ENCODE results near the gene MRI1. TPM values are rescaled to one million over a fixed set of nuclear protein-coding genes. Genes with fewer than 3 reads are reported as not detected.
A peak's percentile ranks its signal among the peaks of the same experiment; 100 is the strongest.

The MRI1 gene
- total RNA-seq, 4 donors from 2014 or later = 53.0 to 90.4 (median 70.6) TPM

DNA sequence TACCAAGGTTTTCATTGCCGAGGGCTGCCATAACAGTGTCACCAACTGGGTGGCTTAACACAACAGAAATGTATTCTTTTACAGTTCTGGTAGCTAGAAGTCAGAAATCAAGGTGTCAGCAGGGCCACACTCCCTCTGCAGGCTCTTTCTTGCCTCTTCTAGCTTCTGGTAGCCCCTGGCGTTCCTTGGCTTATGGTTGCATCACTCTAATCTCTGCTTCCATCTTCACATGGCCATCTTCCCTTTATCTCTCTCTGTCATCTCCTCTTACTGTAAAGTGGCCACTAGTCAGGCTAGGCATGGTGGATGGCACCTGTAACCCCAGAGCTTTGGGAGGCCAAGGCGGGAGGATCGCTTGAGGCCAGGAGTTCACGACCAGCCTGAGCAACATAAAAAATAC, 38.0 kb upstream of the MRI1 start:
- H3K9me3 ChIP-seq = no peaks in the 10 kb centered on the region
- intact Hi-C loops (cut with DNase I) = no loop called here
- peaks cover 0 to 7% of the 10 kb centered on the region in 2 donors for H3K4me1 ChIP-seq
- H3K27me3 ChIP-seq = no peaks in the 10 kb centered on the region
- TF ChIP-seq, protein P1, sequence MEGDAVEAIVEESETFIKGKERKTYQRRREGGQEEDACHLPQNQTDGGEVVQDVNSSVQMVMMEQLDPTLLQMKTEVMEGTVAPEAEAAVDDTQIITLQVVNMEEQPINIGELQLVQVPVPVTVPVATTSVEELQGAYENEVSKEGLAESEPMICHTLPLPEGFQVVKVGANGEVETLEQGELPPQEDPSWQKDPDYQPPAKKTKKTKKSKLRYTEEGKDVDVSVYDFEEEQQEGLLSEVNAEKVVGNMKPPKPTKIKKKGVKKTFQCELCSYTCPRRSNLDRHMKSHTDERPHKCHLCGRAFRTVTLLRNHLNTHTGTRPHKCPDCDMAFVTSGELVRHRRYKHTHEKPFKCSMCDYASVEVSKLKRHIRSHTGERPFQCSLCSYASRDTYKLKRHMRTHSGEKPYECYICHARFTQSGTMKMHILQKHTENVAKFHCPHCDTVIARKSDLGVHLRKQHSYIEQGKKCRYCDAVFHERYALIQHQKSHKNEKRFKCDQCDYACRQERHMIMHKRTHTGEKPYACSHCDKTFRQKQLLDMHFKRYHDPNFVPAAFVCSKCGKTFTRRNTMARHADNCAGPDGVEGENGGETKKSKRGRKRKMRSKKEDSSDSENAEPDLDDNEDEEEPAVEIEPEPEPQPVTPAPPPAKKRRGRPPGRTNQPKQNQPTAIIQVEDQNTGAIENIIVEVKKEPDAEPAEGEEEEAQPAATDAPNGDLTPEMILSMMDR (IDR thresholded peaks at IDR 0.05) = no peak
- TF ChIP-seq POLR2A (IDR thresholded peaks at IDR 0.05) = no peak
- H3K4me3 ChIP-seq (replicated peaks in 1 of 3) = no peak overlapping the region
- WGBS, 2 donors = 92 to 96% methylated on average over 5 of the region's 5 CpGs
- no peaks in the 10 kb centered on the region for H3K36me3 ChIP-seq
- no peak overlapping the region for H3K27ac ChIP-seq
- no peak for DNase-seq

DNA sequence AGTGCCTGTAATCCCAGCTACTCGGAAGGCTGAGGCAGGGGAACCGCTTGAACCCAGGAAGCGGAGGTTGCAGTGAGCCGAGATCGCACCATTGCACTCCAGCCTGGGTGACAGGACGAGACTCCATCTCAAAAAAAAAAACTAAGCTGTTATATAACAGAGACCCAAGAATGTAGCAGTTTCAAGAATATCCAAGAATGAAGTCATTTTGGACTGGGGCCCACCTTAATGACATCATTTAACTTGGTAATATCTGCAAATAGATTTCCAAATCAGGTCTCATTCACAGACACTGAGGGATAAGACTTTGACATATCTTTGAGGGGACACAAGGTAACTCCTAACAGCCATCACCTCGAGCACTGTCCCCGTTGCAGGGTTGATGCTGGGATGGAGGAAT, 36.5 kb upstream of the MRI1 start:
- no peak for TF ChIP-seq POLR2A (IDR thresholded peaks at IDR 0.05)
- TF ChIP-seq, protein P1 (IDR thresholded peaks at IDR 0.05) = no peak
- Histone ChIP-seq H3K9me3 (no peaks in the 10 kb centered on the region), H3K4me3 (replicated peaks in 1 of 3) (no peak overlapping the region), H3K27me3 (no peaks in the 10 kb centered on the region), H3K4me1 (peaks cover 7 to 13% of the 10 kb centered on the region in 2 donors), H3K27ac (no peak overlapping the region), H3K36me3 (no peaks in the 10 kb centered on the region)
- DNase-seq = no peak
- intact Hi-C loops (cut with DNase I) = no loop called here
- 72 to 77% methylated on average over 8 of the region's 8 CpGs for WGBS, 2 donors

DNA sequence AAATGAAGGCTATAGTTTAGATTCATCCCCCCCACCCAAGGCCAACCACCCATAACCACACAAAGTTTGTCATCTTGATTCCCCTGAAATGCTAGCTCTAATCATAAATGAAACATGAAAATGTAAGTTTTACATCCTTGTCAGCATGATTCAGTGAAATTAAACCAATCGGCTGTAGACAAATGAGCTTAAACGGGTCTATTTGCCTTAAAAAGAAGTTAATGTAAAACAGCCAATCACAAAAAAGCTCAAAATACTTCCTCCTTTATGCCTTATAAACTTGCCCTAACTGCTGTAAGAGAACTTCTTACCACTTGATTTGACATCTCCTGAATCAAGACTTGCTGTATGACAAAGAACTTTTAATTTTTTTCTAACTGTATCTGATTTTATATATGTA, 34.5 kb upstream of the MRI1 start:
- Histone ChIP-seq H3K4me1 (peaks cover 7 to 13% of the 10 kb centered on the region in 2 donors), H3K4me3 (replicated peaks in 1 of 3) (no peak overlapping the region), H3K9me3 (no peaks in the 10 kb centered on the region), H3K27ac (no peak overlapping the region), H3K36me3 (no peaks in the 10 kb centered on the region), H3K27me3 (no peaks in the 10 kb centered on the region)
- no peak for TF ChIP-seq POLR2A (IDR thresholded peaks at IDR 0.05)
- TF ChIP-seq, protein P1 (IDR thresholded peaks at IDR 0.05) = no peak
- 63 to 78% methylated on average over 2 of the region's 2 CpGs for WGBS, 2 donors
- intact Hi-C loops (cut with DNase I) = no loop called here
- DNase-seq = no peak

DNA sequence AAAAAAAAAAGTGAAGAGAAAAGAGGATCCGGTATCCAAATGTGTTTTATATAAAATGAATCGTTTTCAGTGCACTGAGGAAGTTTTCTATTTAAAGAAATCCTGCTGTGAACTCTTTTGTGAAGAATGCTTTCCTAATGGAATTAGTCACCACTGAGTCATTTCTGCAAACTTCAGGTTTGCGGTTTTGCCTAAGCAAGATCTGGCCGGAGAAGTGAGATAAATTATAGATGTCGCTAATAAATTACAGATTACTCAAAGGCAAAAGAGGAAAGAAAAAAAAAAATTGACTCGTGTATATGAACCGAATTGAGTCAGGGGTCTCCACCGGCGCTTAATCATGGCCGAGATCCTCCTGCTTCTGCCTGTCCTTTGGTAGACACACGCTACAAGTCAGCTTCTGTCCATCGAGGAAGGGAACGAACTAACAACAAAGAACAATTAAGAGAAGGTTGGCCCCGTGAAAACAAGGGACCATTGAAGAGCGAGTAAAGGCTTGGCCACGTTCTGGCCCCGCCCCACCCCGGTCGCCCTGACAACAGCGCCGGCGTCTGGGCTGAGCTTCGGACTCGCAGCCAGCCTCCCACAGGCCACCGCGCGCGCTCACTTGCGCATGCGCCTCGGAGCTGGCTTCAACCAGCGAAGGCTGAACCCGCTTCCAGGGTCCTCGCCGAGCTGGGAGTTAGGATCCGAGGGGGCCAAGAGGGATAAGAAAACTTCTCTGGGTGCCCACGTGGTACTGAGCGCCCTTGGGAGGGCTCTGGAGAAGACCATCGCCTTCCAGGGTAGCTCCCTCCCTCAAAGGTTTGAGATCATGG, 33.0 kb upstream of the MRI1 start:
- Histone ChIP-seq H3K36me3 (no peaks in the 10 kb centered on the region), H3K4me3 (replicated peaks in 1 of 3) (peak overlapping the region; percentile 44 to 46 (median 46)), H3K9me3 (no peaks in the 10 kb centered on the region), H3K27ac (peak overlapping the region; percentile 74 to 88 (median 75)), H3K27me3 (no peaks in the 10 kb centered on the region), H3K4me1 (peaks cover 7 to 13% of the 10 kb centered on the region in 2 donors)
- peak; percentile 96 to 97 for DNase-seq
- TF ChIP-seq, protein P1 (IDR thresholded peaks at IDR 0.05) = no peak
- TF ChIP-seq POLR2A (IDR thresholded peaks at IDR 0.05) = peak in 1 of 2 donors; percentile 65
- intact Hi-C loops (cut with DNase I) = no loop called here
- 5% methylated on average over 25 to 28 of the region's 39 CpGs for WGBS, 2 donors

DNA sequence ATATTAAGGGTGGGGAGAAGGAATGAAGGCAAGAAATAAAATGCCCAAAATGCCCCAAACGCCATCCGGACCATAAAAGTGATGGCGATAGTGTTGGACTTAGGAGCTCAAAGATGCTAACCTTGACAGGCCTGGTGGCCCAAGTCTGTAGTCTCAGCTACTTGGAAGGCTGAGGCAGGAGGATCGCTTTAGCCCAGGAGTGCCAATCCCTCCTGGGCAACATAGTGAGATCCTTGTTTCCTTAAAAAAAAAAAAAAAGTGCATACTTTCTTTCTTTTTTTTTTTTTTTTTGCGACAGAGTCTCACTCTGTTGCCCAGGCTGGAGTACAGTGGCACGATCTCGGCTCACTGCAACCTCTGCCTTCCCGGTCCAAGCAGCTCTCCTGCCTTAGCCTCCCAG, 32.0 kb upstream of the MRI1 start:
- peak overlapping the region in 1 of 3 donors; percentile 46 for H3K4me3 ChIP-seq (replicated peaks in 1 of 3)
- no peaks in the 10 kb centered on the region for H3K36me3 ChIP-seq
- no peaks in the 10 kb centered on the region for H3K9me3 ChIP-seq
- intact Hi-C loops (cut with DNase I) = no loop called here
- no peak for TF ChIP-seq POLR2A (IDR thresholded peaks at IDR 0.05)
- TF ChIP-seq, protein P1 (IDR thresholded peaks at IDR 0.05) = no peak
- DNase-seq = no peak
- no peaks in the 10 kb centered on the region for H3K27me3 ChIP-seq
- WGBS, 2 donors = 89 to 94% methylated on average over 8 of the region's 8 CpGs
- H3K27ac ChIP-seq = peak overlapping the region in 1 of 3 donors; percentile 88
- H3K4me1 ChIP-seq = peaks cover 7 to 13% of the 10 kb centered on the region in 2 donors

Data from thyroid gland (tissue), 4 donors.